GM21447 (cell line): Measurements from ENCODE around the gene SLC45A3.
"Not testable (repeated sequence)": the region's sequence is repeated elsewhere in the genome, so short reads cannot be mapped to it uniquely, and the experiment has no call there.

Experiments used
- ATAC-seq: cut with Tn5 transposase; IDR thresholded peaks from one replicate; pipeline ENCODE4 v1.9.1; 2021; ENCODE audit not compliant: unreplicated experiment

The SLC45A3 gene

DNA sequence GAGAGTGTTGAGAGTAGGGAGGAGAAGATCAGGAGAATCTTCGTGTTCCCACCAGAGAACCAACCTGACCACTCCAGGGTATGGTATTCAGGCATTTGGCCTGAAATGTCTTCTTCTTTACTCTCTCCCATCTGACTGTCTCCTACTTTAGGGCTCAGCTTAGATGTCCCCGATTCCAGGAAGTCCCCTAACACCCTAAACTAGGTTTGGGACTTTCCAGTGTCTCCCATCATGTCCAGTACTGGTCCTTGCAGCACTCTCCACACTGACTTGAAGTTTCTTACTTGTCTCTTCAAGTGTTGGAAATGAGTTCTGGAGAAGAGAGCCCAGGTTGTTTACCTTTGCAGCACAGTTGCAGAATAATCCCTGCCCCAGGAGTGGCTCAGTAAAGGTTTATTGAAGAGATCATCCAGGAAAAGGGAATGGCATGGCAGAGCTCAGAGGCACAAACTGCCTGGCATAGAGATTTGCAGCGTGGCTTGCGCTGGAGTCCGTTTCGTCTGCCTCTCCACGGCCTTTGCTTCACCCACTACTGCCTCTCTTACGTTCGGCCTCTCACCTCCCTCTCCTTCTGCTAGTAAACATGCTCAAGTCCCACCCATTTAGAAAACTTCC, 42.3 kb downstream of the SLC45A3 start:
- no peak for ATAC-seq

DNA sequence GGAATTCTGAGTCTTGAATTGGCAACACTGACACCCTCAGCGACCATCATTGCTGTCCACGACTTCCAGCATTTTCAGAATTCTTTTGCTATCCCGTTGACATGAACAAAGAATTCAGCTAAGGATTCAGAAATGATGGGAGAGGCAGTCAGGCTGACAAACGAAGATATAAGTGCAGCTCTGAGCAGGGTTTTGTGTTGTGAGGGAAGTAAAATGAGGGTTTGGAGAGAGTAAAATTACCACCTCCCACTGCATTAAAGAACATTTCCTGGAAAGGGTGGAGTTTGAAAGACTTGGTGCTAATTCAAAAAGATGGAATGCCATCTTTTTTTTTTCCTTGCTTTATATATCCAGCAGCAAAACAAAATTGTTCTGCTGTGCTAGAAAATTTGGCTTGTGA, 43.6 kb downstream of the SLC45A3 start:
- no peak for ATAC-seq

DNA sequence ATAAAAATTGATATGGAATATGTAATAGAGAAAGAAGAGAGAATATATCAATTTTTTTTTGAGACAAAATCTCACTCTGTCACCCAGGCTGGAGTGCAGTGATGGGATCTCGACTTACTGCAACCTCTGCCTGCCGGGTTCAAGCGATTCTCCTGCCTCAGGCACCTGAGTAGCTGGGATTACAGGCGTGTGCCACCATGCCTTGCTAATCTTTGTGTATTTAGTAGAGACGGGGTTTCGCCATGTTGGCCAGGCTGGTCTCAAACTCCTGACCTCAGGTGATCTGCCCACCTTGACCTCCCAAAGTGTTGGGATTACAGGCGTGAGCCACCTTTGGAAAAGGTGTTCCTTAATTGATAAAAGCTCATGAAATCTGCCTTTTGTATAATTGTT, 44.2 kb downstream of the SLC45A3 start:
- ATAC-seq: not testable (repeated sequence)

DNA sequence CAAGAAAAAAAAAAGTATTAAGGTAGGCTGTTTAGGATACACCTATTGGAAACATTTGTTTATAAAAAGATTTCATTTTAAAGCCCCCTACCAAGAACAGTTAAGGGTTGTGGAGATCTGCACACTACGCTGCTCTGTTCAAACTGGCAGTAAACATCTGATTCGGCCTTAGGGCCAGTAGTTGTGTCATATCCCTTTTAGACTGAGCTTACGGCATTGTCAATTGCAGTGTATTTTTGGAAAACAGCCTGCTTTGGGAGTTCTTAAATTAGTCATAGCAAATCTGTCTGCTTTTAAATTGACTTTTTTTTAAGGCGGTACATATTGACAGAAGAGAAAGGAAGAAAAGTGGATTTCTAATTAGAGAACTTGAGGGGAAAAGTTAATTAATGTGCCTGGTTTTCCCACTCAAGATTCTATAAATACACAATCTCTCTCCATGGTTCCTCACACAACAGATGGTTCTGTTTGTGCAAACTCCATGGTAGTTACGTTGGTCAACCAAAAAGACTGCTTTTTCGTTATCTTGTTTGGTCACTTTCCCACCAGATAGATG, 46.8 kb downstream of the SLC45A3 start:
- no peak for ATAC-seq

DNA sequence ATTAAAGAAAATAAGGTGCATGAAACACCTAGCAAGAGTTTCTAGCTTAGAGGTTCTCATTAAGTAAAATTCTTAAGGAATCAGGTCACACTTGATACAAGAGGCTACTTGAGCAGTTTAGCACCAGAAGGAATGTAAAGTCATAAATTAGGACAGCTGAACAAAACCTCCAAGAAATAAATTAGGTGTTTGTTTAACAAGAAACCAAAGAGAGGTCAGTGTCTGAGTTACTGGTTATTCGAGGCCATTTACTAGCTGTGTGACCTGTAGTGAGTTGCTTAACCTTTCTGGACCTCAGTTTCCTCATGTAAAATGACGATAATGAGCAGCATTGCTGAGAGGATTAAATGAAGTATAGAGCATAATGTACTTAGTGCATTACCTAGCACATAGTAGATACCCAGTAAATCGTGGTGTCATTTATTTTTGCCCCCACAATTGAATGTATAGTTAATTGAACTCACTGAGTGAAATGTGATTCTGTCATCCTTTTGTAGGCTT, 47.6 kb downstream of the SLC45A3 start:
- no peak for ATAC-seq

DNA sequence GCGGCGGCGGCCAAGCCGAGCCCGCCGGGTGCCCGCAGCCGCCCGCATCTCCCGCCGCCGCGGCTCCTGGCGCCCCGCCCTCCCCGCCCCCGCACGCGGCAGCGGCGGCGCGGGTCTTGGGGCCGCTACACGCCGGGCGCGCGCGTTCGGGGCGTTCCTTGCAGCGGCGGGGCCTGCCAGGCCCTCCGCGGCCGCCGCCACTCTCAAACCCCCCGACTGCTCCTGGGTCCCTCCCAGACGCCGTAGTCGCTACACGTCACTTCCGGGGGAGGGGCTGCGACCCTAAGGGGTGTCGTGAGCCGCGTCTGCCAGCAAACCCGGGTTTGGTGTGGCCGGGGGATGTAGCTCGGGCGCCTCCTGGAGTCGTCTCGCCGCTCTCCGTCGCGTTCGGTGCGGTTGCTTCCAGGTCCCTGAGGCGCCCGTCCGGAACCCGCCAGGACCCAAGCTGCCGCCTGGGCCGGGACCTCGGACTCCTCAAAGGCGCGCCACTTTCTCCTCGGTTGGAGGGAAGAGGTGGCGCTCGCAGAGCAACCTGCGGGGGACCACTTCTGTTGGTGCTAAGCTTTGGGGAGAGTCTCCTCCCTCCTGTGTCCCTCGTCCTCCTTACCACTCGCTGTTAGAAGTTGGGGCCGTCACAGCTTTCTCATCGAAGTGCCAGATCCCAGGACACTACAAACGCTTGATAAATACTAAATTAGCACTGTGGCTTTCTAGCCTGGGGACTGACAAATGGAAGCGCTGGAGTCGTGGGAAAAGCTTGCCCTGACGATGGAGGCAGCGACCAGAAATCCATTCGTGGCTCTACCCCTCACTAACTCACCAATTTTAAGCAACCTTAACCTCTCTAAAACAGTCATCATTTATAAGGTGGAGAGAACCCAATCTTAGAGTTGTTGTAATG, 48.3 kb downstream of the SLC45A3 start, which contains the start of gene ELK4:
ELK4 (minus strand) TSS at position 244 of the 901 bp plus-strand sequence. CDS start 8,129 bp downstream, outside the sequence.
- peak; percentile 72 for ATAC-seq

DNA sequence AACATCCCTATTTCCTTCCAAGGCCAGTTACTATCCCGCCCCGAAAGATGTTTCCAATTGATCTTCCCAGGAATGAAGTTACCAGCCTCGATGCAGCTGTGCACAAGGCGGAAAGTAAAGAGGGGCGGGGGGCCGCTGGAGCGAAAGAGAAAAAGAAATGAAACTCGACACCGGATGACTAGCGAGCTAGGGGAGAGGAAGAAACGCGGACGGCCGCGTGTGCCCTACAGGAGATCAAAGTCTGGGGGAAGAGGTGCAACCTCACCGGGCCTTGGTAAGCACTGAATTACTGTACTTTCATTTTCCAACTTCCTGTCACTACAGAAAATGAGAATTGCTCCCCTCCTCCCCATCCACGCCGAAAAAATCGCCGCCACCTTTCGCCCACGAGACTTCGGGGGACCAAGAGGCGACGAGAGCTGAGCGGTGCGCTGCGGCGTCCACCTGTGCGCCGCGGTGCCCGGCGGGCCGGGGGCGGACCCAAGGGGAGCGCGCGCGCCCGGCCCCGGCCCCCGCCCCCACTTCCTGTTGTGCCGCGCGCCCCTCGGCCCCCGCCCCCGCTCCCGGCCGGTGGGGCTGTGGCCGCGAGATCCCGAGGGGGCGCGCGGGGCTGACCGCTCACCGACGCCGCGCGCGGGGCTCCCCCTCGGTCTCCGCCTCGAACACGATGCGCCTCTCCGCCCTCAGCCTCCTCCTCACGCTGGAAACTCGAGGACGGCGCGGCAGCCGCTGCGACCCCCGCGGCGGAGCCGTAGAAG, 49.1 kb downstream of the SLC45A3 start:
- ATAC-seq: peak; percentile 63

DNA sequence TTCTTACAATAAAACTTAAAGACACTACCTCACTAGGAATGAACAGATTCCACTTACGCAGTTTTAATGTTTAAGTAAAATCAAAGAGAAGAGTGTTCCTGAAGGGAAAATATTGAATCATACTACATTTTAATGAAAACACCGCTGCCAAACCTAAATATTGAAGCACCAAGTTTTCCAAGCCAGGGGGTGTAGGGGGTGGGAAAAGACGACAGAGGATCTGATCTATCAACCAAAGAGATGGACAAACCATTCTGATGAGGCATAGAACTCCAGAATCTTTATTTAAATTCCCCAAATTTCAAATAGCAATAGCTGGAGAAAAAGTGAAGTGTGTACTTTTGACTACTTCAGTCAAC, 49.7 kb downstream of the SLC45A3 start:
- no peak for ATAC-seq

DNA sequence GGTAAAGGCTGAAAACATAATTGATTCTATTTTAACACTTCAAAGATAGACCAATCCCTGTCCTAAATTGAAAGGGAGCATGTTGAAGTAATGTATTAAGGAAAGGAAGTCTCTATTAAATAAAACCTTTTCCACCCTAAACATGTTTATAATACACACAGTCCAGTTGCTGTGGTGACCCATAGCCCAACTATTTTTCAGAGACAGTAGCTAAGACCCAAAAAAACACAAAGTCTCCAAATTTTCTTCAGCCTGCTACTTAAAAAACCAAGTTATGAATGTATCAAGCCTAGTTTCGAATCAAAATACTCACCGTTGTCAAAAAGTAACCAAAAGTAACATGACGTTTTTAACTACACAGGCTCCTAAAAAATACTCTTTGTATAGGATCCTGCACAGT, 50.1 kb downstream of the SLC45A3 start:
- ATAC-seq: no peak

DNA sequence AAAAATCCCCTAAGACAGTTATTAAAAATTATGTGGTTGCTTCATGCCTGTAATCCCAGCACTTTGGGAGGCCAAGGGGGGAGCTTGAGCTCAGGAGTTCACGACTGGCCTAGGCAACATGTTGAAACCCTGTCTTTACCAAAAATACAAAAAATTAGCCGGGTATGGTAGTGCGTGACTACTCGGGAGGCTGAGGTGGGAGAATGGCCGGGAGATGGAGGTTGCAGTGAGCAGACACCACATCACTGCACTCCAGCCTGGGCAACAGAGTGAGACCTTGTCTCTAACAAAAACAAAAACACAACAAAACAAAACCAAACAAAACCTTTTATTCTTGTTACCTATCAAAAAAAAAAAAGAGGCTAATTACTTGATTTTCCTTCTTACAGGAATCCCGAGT, 50.6 kb downstream of the SLC45A3 start:
- no peak for ATAC-seq

DNA sequence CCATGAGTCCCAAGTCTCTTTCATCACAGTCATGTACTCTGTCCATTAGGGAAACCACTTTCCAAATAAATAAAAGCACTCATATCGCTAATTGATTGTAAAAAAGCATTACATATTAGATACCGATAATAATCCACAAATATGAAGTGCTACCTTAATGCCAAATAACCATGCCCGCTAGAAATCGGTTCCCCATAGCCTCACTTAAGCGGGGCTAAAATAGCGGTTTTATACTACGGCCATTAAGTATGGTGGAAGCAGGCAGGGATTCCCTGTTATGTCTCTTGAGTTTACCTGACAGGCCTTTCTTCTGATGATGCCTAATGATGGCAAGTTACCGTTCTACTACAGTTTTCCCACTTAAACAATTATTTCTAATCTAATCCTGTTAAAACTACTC, 52.4 kb downstream of the SLC45A3 start:
- no peak for ATAC-seq

DNA sequence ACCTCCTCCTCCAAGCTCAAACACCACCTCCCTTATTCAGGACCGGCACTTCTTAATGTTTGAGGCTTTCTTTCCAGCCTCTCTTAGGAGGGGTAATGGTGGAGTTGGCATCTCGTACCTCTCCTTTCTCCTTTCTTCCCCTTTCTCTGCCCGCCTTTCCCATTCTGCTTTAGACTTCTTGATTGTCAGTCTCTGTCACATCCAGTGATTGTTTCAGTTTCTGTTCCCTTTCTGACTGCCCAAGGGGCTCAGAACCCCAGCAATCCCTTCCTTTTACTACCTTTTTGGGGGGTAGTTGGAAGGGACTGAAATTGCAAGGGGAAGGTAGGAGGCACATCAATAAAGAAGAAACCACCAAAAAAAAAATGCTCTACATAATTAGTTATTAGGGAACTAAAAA, 54.1 kb downstream of the SLC45A3 start:
- no peak for ATAC-seq

DNA sequence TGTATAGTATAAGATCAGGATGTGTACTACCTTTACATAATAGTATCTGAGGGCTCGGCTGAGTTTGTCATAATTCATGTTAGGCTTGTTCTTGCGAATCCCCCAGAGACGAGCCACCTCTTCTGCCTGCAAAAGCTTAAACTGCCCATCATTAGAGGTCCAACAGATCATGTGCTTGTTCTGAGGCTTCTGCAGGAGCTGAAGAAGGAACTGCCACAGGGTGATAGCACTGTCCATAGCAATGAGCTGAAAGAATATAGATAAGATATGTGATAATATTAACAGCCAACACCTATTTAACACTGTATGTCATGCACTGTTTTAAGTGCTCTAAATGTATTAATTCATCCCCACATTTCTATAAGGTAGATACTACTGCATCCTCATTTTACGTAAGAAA, 56.7 kb downstream of the SLC45A3 start:
- no peak for ATAC-seq

DNA sequence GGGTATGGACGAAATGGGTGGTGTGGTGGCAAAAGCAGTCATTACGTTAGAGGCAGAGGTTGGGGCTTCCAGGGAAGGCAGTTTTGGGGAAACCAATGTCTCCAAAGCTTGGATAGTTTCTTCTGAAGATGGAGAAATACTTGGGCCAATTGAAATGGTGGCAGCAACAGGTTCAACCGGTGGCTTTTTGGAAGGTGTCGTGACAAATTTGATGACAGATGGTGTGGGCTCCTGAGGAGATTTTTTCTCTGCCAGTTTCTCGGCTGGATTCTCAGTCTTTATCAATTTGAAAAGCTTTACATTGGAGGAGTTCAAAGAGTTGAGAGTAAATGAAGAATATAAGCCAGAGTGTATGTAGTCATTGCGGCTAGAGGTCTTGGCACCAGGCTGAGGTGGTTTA, 60.0 kb downstream of the SLC45A3 start:
- ATAC-seq: no peak

DNA sequence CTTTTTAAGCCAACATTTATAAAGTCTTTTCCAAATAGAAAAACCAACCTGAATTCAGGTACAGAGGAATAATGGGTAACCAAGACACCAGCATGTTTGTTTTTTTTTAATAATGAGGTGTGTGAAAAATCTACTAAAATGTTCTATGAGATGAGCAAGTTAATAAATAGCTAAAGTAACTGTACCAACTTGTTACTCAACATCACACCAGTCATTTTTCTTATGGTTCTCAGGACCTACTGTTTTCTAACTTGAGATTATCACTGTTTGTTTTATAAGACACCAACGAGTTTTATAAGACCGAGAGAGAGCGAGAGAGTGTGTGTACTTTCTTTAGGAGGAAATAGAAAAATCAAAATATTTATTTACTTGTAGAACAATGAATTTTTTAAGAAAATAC, 60.9 kb downstream of the SLC45A3 start:
- ATAC-seq: no peak

DNA sequence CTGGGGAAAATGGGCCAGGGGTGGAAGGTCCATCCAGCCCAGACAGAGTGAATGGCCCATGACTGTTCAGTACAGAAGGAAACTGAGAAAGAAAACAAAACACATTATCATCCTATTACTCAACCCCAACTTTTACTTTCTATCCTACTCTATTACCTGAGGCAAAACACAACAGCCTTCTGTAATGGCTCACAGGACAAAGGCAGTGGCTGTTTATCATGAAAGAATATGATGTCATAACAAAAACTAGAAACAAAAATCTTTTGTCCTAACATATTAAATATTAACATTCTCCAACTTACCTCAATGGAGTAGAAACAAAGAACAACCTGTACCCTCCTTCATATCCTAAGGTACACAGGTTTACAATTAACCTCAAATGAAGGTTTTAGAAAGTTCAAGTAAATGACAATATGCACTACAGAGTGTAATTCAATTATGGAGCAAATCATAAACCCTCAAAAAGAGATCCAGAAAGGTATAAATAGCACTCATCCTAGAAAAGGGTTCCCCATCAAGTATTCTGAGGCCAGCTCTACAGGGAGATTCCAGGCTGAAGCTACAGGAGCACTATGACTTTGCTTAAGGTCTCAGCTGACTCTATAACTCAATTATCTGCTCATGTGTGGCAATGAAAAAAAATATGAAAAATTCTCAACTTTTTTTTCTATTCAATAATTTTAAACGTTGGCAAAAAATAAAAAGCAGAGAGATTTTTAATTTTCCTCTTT, 63.6 kb downstream of the SLC45A3 start:
- peak; percentile 73 for ATAC-seq

DNA sequence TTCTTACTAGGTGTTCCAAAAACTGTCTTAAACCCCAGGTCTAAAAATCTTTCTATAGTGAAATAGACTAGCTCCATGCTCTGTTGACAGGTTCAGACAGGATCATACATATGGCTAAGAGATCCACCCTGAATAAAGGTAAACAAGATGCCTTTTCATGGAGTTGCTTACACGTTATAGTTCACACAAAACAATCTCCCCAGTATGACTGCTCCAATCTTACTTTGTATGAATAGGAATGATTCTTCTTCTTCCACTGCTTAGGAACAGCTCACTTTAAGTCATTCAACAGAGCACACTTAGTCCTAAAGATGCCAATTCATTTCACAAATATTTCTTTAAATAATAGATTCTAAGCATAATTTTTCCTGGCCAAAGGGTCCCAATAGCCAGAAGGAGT, 64.5 kb downstream of the SLC45A3 start:
- no peak for ATAC-seq

DNA sequence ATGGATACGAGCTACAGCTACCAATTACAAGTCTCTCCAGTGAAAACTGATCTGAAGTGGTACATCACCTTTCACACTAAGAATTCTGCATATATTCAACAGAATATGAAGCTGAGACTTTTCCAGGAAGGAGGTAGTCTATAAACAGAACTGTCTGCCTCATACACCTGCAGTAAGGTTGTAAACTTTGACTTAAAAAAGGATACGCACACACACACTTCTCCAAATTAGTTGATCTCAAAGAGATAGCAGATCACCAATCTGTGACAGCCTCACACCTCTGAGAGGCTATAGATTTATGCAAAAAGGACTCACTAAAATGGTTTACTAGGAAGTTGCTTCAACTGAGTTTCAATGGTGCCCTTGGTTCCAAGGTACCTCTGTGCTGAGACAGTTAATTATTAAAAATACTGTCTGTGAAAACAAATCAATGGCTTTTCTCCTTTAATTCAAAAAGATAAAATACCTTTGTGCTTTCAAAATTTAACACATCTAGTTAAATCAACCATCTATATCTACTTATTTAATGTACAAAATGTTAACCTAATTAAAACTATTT, 66.4 kb downstream of the SLC45A3 start:
- no peak for ATAC-seq

DNA sequence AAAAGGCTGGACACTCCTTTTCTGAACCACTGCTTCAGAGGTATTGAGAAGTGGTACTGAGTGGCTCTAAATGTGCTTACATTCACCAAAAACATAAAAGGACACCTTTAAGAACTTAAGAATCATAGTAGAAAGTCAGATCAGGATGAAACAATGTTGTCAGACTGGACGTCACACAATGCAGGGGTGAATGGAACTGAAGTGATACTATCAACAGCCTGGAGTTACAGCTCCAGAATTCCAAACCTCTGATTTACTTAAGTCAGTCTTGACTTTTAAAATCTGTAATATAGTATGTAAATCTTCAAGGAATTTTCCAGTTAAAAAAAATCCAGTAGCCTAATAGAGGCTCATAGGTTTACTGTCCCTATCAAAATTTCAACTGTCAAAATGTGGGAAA, 67.8 kb downstream of the SLC45A3 start:
- no peak for ATAC-seq

DNA sequence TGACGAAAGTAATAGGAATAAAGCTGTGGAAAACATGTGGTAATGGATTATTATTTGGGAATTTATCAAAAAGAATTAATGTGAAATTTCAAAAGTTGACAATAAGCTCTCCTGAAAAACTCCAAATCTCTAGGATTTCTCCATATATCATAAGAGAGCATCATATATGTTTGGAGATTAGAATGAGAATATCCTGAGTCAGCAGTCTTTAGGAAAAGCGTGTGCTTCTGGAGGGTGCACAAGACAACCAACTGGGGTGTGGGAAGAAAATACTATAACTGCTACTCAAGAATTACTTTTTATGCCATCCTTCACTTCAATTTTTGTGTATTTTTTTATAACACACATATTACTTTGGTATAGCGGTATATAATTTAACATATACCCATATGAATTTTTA, 68.2 kb downstream of the SLC45A3 start:
- ATAC-seq: no peak
